Thoracic aorta (tissue), 2 donors: ENCODE data around the gene SUGP1. TPM values are rescaled to one million over a fixed set of nuclear protein-coding genes. Genes with fewer than 3 reads are reported as not detected.

Source experiments
- ATAC-seq: fragments of 150-250 bp; one replicate; pipeline ENCODE4 v1.8.0; 2017; ENCODE audit warnings: low read depth; ENCODE audit not compliant: insufficient number of reproducible peaks, low FRiP score
- DNase-seq: peaks from one replicate; pipeline ENCODE4 v3.0.0-alpha.2; 2020; ENCODE audit warnings: low spot score
- H3K27ac ChIP-seq, 2 donors: fragments of 200-600 bp; sonication (generic); 1 replicate in 1 of 2; 2 replicates in 1 of 2; pipeline ENCODE4 v1.5.1; 2016; ENCODE audit warnings: mild to moderate bottlenecking in 2 of 2, moderate library complexity in 2 of 2
- H3K27me3 ChIP-seq: fragments of 200-600 bp; sonication (generic); replicated peaks from 2 replicates; pipeline ENCODE4 v1.6.0; 2016; ENCODE audit warnings: mild to moderate bottlenecking; ENCODE audit not compliant: insufficient read depth
- H3K36me3 ChIP-seq: fragments of 200-600 bp; sonication (generic); one replicate; pipeline ENCODE4 v1.5.1; 2016
- H3K4me1 ChIP-seq, 2 donors: fragments of 200-600 bp; sonication (generic); 1 replicate in 1 of 2; 2 replicates in 1 of 2; pipeline versions ENCODE4 v1.5.1 to v1.6.0; 2016; ENCODE audit warnings: low read depth in 2 of 2, mild to moderate bottlenecking in 1 of 2; ENCODE audit not compliant: control insufficient read depth in 1 of 2
- H3K4me3 ChIP-seq: fragments of 200-600 bp; sonication (generic); 2 replicates; pipeline ENCODE4 v1.5.1; 2016; ENCODE audit warnings: mild to moderate bottlenecking
- H3K9me3 ChIP-seq: fragments of 200-600 bp; sonication (generic); 2 replicates; pipeline ENCODE4 v1.5.1; 2016
- total RNA-seq, 2 donors: library from RNA; depleted of rRNA; stranded (reverse); fragments of >200 nt; gene quantifications; one replicate each; pipeline versions ENCODE4 v1.1.0 to v1.2.3, GENCODE V29; 2016
- TF ChIP-seq, protein P1 (sequence below): fragments of 200-600 bp; sonication (generic); IDR thresholded peaks from one replicate; pipeline ENCODE4 v1.5.1; 2019; ENCODE audit warnings: antibody characterized with exemption

SUGP1 gene
- total RNA-seq, 2 donors from 2014 or later, result 25.0 to 43.0 TPM

GRCh38 chr19:19321141-19321577 lies 850 bp upstream of the SUGP1 start:
- Histone ChIP-seq H3K4me3 (peak overlapping the region; percentile 88), H3K27ac (peak overlapping the region; percentile 75 to 88), H3K9me3 (no peaks in the 10 kb centered on the region), H3K36me3 (peaks cover 24% of the 10 kb centered on the region), H3K4me1 (peaks cover 19 to 43% of the 10 kb centered on the region in 2 donors), H3K27me3 (no peaks in the 10 kb centered on the region)
- TF ChIP-seq, protein P1, sequence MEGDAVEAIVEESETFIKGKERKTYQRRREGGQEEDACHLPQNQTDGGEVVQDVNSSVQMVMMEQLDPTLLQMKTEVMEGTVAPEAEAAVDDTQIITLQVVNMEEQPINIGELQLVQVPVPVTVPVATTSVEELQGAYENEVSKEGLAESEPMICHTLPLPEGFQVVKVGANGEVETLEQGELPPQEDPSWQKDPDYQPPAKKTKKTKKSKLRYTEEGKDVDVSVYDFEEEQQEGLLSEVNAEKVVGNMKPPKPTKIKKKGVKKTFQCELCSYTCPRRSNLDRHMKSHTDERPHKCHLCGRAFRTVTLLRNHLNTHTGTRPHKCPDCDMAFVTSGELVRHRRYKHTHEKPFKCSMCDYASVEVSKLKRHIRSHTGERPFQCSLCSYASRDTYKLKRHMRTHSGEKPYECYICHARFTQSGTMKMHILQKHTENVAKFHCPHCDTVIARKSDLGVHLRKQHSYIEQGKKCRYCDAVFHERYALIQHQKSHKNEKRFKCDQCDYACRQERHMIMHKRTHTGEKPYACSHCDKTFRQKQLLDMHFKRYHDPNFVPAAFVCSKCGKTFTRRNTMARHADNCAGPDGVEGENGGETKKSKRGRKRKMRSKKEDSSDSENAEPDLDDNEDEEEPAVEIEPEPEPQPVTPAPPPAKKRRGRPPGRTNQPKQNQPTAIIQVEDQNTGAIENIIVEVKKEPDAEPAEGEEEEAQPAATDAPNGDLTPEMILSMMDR, result no peak
- DNase-seq, result no peak
- no peak for ATAC-seq

DNA sequence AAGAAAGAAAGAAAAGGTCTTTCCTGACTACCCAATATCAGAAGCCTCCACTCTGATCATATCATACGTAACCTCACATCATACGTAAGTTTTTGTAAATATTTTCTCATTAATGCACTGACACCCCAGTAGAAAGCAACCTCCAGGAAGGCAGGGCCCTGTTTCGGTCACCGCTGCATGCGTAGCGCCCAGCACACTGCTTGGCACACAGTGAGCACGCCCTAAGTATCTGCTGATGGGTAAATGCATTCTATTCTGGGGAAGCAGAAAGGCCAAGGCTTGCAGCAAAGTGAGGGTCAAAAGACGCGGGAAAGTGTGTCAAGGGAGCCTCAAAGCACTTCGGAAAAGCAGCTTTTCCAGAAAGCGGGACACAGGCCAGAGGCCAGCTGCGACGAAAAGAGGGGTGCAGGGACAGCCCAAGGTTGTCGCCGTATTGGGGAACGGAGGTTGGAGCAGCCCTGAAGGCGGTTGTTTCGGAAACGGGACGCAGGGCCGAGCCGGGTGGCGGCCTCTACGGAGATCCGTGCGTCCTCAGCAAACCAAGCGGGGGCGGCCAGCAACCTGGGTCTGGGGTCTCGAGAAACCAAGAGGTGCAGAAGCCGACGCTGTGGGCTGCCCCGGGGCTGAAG lies 463 bp downstream of the SUGP1 start:
- no peaks in the 10 kb centered on the region for H3K9me3 ChIP-seq
- peak overlapping the region; percentile 88 for H3K4me3 ChIP-seq
- H3K27me3 ChIP-seq, result no peaks in the 10 kb centered on the region
- ATAC-seq (no peak), DNase-seq (no peak)
- H3K27ac ChIP-seq, result peak overlapping the region; percentile 75 to 88
- H3K36me3 ChIP-seq, result peaks cover 18% of the 10 kb centered on the region
- H3K4me1 ChIP-seq, result peaks cover 19 to 43% of the 10 kb centered on the region in 2 donors
- TF ChIP-seq, protein P1, result no peak

DNA sequence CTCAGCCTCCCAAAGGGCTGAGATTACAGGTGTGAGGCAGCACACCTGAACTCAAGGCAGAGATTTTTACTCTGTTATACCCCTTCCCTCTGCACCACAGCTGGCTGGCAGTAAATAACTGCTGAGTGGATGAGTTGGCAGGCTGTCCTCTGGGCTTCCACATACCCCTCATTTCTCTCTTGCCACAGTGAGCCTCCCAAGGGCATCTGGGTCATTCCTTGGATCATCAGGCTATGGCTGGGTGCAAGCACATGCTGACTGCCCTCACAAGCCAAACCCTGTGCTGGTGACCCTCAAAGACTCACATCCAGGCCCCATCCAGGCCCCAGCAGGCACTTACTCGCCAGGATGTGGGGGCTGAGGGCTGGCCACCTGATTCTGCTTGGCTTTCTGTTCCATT lies 4.2 kb downstream of the SUGP1 start:
- TF ChIP-seq, protein P1, result no peak
- DNase-seq, result no peak
- Histone ChIP-seq H3K4me1 (peaks cover 3 to 16% of the 10 kb centered on the region in 2 donors), H3K36me3 (peaks cover 16% of the 10 kb centered on the region), H3K4me3 (no peak overlapping the region), H3K9me3 (no peaks in the 10 kb centered on the region), H3K27me3 (no peaks in the 10 kb centered on the region), H3K27ac (no peak overlapping the region)
- no peak for ATAC-seq

DNA sequence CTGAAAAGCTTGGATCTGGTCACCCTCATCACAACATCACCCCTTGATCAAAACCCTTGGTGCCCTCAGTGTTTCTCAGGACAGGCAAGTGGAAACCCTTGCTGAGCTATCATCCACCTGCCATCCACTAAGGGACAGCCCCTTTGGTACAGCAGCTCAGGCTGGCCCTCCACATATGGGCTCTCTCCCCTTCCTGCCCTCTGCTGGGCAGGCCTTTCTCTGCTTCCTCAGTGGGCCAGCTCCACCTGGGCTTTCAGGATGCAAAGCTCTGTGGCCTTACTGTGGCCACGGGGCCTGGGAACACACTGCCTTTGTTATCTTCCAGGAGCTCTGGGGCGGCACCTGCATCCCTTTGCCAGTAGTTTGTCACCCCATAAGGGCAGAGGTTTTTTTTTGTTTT lies 4.9 kb downstream of the SUGP1 start:
- ATAC-seq (no peak), DNase-seq (no peak)
- Histone ChIP-seq H3K4me1 (peaks cover 3 to 16% of the 10 kb centered on the region in 2 donors), H3K27me3 (no peaks in the 10 kb centered on the region), H3K27ac (no peak overlapping the region), H3K4me3 (no peak overlapping the region), H3K9me3 (no peaks in the 10 kb centered on the region), H3K36me3 (peaks cover 19% of the 10 kb centered on the region)
- TF ChIP-seq, protein P1, result no peak

DNA sequence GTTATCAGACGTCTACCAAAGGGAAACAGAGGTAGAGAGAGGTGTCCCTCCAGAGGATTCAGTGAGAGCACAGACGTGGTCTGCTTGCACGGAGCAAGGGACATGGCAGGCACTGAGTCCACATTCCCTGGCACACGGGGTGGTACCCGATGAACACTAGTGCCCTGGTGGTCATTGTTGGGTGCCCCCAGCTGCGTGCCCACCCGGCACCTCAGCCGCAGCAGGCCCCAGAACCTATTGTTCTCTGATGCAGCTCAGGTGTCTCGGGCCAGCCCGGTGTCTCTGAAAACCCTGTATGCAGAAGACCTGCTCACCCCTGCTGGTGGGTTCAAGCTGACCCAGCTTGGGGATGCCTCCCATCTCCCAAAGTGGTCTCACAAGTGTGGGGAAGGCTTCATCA lies 11.9 kb downstream of the SUGP1 start:
- Histone ChIP-seq H3K4me3 (no peak overlapping the region), H3K36me3 (peaks cover 43% of the 10 kb centered on the region), H3K4me1 (no peaks in the 10 kb centered on the region), H3K9me3 (no peaks in the 10 kb centered on the region), H3K27ac (no peak overlapping the region), H3K27me3 (no peaks in the 10 kb centered on the region)
- no peak for DNase-seq
- TF ChIP-seq, protein P1, result no peak
- no peak for ATAC-seq
